ENCODE results near the gene FAM210B.

The FAM210B gene

GRCh38 chr20:56360133-56360907 lies 1.5 kb downstream of the FAM210B start:
- no peak overlapping the region for H3K4me3 ChIP-seq (ENCODE audit: low read length)
- no peak overlapping the region for H3K27ac ChIP-seq (ENCODE audit: low read depth, low read length)

DNA sequence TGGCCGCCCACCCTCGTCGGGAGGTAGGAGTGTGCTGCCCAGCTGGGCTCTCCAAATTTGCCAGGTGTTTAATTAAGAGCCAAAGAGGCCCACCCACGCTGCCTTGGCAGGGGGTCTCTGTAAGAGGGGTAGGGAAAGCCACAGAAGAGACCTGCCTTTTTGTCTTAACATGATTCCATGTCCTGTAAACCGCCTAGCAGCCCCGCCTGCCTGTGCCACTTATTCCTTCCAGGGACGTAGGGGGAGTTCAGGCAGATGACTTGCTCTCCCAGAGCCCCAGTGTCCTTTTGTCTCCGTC lies 2.1 kb downstream of the FAM210B start:
- Histone ChIP-seq H3K4me2 (ENCODE audit: low read length) (no peak overlapping the region), H3K9me2 (replicated peaks; ENCODE audit: control insufficient read depth, low read length) (no peaks in the 10 kb centered on the region), H3K9me3 (ENCODE audit: control insufficient read depth, insufficient read depth, low read length) (no peaks in the 10 kb centered on the region), H3K36me3 (ENCODE audit: control insufficient read depth, low read length) (no peaks in the 10 kb centered on the region), H3K27me3 (ENCODE audit: control insufficient read depth, low read length) (peaks cover 17% of the 10 kb centered on the region), H3K4me3 (ENCODE audit: low read length) (no peak overlapping the region), H3K79me2 (ENCODE audit: control insufficient read depth, low read length) (no peaks in the 10 kb centered on the region), H3K27ac (ENCODE audit: low read depth, low read length) (no peak overlapping the region), H4K20me1 (ENCODE audit: control insufficient read depth, insufficient read depth, low read depth, low read length) (no peaks in the 10 kb centered on the region), H3K4me1 (ENCODE audit: control insufficient read depth, low read length) (peaks cover 5% of the 10 kb centered on the region; the same call in 1 of the 2 replicates), H3F3A (ENCODE audit: control insufficient read depth, insufficient read depth) (no peaks in the 10 kb centered on the region)
- no peak for TF ChIP-seq EZH2phosphoT487 (IDR thresholded peaks at IDR 0.05; ENCODE audit: borderline replicate concordance, low read length)
- TF ChIP-seq, protein P1, sequence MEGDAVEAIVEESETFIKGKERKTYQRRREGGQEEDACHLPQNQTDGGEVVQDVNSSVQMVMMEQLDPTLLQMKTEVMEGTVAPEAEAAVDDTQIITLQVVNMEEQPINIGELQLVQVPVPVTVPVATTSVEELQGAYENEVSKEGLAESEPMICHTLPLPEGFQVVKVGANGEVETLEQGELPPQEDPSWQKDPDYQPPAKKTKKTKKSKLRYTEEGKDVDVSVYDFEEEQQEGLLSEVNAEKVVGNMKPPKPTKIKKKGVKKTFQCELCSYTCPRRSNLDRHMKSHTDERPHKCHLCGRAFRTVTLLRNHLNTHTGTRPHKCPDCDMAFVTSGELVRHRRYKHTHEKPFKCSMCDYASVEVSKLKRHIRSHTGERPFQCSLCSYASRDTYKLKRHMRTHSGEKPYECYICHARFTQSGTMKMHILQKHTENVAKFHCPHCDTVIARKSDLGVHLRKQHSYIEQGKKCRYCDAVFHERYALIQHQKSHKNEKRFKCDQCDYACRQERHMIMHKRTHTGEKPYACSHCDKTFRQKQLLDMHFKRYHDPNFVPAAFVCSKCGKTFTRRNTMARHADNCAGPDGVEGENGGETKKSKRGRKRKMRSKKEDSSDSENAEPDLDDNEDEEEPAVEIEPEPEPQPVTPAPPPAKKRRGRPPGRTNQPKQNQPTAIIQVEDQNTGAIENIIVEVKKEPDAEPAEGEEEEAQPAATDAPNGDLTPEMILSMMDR (IDR thresholded peaks at IDR 0.05; ENCODE audit: low read depth, low read length, poor library complexity, severe bottlenecking): no peak

More at GRCh38 chr20:56360133-56360907, 1.5 kb downstream of the FAM210B start:
- Histone ChIP-seq H3K9me2 (replicated peaks; ENCODE audit: control insufficient read depth, low read length) (no peaks in the 10 kb centered on the region), H4K20me1 (ENCODE audit: control insufficient read depth, insufficient read depth, low read depth, low read length) (no peaks in the 10 kb centered on the region), H3F3A (ENCODE audit: control insufficient read depth, insufficient read depth) (no peaks in the 10 kb centered on the region), H3K36me3 (ENCODE audit: control insufficient read depth, low read length) (no peaks in the 10 kb centered on the region), H3K9me3 (ENCODE audit: control insufficient read depth, insufficient read depth, low read length) (no peaks in the 10 kb centered on the region), H3K4me1 (ENCODE audit: control insufficient read depth, low read length) (peaks cover 5% of the 10 kb centered on the region; the same call in 1 of the 2 replicates), H3K27me3 (ENCODE audit: control insufficient read depth, low read length) (peaks cover 19% of the 10 kb centered on the region), H3K79me2 (ENCODE audit: control insufficient read depth, low read length) (no peaks in the 10 kb centered on the region), H3K4me2 (ENCODE audit: low read length) (no peak overlapping the region)
- TF ChIP-seq, protein P1 (IDR thresholded peaks at IDR 0.05; ENCODE audit: low read depth, low read length, poor library complexity, severe bottlenecking): no peak
- no peak for TF ChIP-seq EZH2phosphoT487 (IDR thresholded peaks at IDR 0.05; ENCODE audit: borderline replicate concordance, low read length)

GRCh38 chr20:56361900-56362299 lies 3.1 kb downstream of the FAM210B start:
- no peaks in the 10 kb centered on the region for H3K9me3 ChIP-seq (ENCODE audit: control insufficient read depth, insufficient read depth, low read length)
- H3K27me3 ChIP-seq (ENCODE audit: control insufficient read depth, low read length): peaks cover 12% of the 10 kb centered on the region
- no peaks in the 10 kb centered on the region for H3K36me3 ChIP-seq (ENCODE audit: control insufficient read depth, low read length)
- TF ChIP-seq EZH2phosphoT487 (IDR thresholded peaks at IDR 0.05; ENCODE audit: borderline replicate concordance, low read length): no peak
- TF ChIP-seq, protein P1 (IDR thresholded peaks at IDR 0.05; ENCODE audit: low read depth, low read length, poor library complexity, severe bottlenecking): no peak
- H3K4me1 ChIP-seq (ENCODE audit: control insufficient read depth, low read length): peaks cover 5% of the 10 kb centered on the region; the same call in 1 of the 2 replicates
- H3K9me2 ChIP-seq (replicated peaks; ENCODE audit: control insufficient read depth, low read length): no peaks in the 10 kb centered on the region
- no peak overlapping the region for H3K4me2 ChIP-seq (ENCODE audit: low read length)
- H3K4me3 ChIP-seq (ENCODE audit: low read length): no peak overlapping the region
- no peaks in the 10 kb centered on the region for H3K79me2 ChIP-seq (ENCODE audit: control insufficient read depth, low read length)
- no peaks in the 10 kb centered on the region for H4K20me1 ChIP-seq (ENCODE audit: control insufficient read depth, insufficient read depth, low read depth, low read length)
- H3F3A ChIP-seq (ENCODE audit: control insufficient read depth, insufficient read depth): no peaks in the 10 kb centered on the region
- H3K27ac ChIP-seq (ENCODE audit: low read depth, low read length): no peak overlapping the region
